HCT116 (cell line): Measurements from ENCODE around the gene SPATA19.

Experiments used
- EGR1 ChIP-seq: IDR thresholded peaks from 2 replicates; pipeline ENCODE4 v1.6.1; 2012; ENCODE audit warnings: low read depth
- EZH2 ChIP-seq: fragments of 200-600 bp; sonication (generic); IDR thresholded peaks from 2 replicates; pipeline ENCODE4 v1.6.1; 2017; ENCODE audit warnings: antibody characterized with exemption, mixed run types
- EZH2phosphoT487 ChIP-seq: fragments of 200-600 bp; IDR thresholded peaks from 2 replicates; pipeline ENCODE4 v1.6.1; 2018; ENCODE audit warnings: antibody characterized with exemption, borderline replicate concordance
- POLR2A ChIP-seq: IDR thresholded peaks from 2 replicates; pipeline ENCODE4 v1.7.0; 2011; ENCODE audit warnings: borderline replicate concordance; ENCODE audit not compliant: insufficient read depth, insufficient read length; ENCODE audit errors: extremely low read depth
- SP1 ChIP-seq: IDR thresholded peaks from 2 replicates; pipeline ENCODE4 v1.6.1; 2012; ENCODE audit warnings: low read depth
- TF ChIP-seq, protein P1 (sequence below), 3 experiments: fragments of 200-600 bp in 1 of 3; sonication (generic) in 1 of 3; IDR thresholded peaks in 2 of 3; conservative IDR thresholded peaks in 1 of 3; 2 replicates each; pipeline ENCODE4 v1.5.1; 2012 to 2017; ENCODE audit warnings: low read depth in 2 of 3, low read length in 2 of 3, antibody characterized with exemption in 1 of 3, borderline replicate concordance in 1 of 3, control low read depth in 1 of 3, mild to moderate bottlenecking in 1 of 3, mixed read lengths in 1 of 3, mixed run types in 1 of 3, moderate library complexity in 1 of 3; ENCODE audit not compliant: insufficient read depth in 1 of 3

DNA sequence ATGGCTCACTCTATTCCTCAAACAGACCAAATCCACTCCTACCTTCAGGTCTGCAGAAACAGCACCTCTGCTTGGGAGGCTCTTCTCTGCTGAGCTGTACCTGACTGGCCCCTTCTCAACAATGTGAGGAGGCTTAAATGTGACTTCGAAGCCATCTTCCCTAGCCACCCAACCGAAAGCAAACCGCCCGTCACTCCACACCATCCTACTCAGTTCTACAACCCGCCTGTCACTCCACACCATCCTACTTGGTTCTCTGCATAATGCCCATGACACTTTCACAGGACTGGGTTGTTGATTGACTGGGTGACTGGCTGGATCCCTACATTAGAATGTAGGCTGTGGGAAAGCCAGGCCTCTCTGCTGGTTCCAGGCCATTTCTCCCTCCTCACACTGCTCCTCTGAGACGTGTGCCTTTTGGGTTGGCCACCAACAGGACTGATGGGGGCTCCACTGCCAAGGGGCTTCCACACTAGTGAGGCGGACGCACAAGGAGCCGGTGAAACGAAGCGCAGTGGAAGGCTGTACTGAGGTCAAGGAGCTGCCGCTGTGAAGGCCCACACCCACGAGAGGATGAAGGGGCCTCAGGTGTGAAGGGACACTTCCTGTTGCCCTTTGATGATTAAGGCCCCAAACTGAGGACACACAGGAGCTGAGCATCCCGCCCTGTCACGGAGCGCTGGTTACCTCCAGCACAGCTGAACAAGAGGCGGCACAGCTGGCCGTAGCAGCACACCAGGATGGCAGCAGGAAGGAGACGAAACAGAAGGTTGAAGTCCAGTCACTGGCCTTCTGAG is 47.5 kb upstream of the SPATA19 start:
- TF ChIP-seq, protein P1, sequence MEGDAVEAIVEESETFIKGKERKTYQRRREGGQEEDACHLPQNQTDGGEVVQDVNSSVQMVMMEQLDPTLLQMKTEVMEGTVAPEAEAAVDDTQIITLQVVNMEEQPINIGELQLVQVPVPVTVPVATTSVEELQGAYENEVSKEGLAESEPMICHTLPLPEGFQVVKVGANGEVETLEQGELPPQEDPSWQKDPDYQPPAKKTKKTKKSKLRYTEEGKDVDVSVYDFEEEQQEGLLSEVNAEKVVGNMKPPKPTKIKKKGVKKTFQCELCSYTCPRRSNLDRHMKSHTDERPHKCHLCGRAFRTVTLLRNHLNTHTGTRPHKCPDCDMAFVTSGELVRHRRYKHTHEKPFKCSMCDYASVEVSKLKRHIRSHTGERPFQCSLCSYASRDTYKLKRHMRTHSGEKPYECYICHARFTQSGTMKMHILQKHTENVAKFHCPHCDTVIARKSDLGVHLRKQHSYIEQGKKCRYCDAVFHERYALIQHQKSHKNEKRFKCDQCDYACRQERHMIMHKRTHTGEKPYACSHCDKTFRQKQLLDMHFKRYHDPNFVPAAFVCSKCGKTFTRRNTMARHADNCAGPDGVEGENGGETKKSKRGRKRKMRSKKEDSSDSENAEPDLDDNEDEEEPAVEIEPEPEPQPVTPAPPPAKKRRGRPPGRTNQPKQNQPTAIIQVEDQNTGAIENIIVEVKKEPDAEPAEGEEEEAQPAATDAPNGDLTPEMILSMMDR (IDR thresholded peaks at IDR 0.05 in 2 of 3, conservative IDR thresholded peaks at IDR 0.05 in 1 of 3; ENCODE audit: borderline replicate concordance in 1 of 3, insufficient read depth in 1 of 3, low read depth in 2 of 3, low read length in 2 of 3): no peak
- TF ChIP-seq EZH2: no peak
- TF ChIP-seq POLR2A: no peak
- no peak for TF ChIP-seq SP1
- no peak for TF ChIP-seq EZH2phosphoT487
- no peak for TF ChIP-seq EGR1
